ENCODE data around the gene RLN3. TPM values are rescaled to one million over a fixed set of nuclear protein-coding genes. Genes with fewer than 3 reads are reported as not detected.

Gene RLN3
- total and polyA plus RNA-seq, 4 experiments from 2014 or later, result 0.41 TPM; not detected in 3

- POLR2A ChIA-PET (ENCODE audit: partially characterized antibody), result interaction anchor here (0.6 to 3.3 kb wide), 4 partner anchors 9 to 174 kb away, joined by 4 to 10 read pairs (median 5); partner anchors contain the start of genes IL27RA and RFX1
- H3K4me1 Mint-ChIP-seq, result peaks cover 9 to 28% (median 17%) of the 10 kb centered on the region in 4 donors
- H3K36me3 ChIP-seq (ENCODE audit: insufficient read depth, low read length), result peaks cover 15% of the 10 kb centered on the region
Measured at GRCh38 chr19:14056069-14056666, 28.2 kb downstream of the RLN3 start.

GRCh38 chr19:14056741-14057356 is 28.9 kb downstream of the RLN3 start:
- ChIA-PET CTCF (ENCODE audit: partially characterized antibody) (interaction anchor here (1.0 to 2.7 kb wide), 8 partner anchors 11 to 195 kb away, joined by 3 to 10 read pairs (median 4); partner anchors contain the start of genes IL27RA and MISP3), POLR2A (ENCODE audit: partially characterized antibody) (interaction anchor here (0.8 to 3.3 kb wide), 10 partner anchors 8 to 175 kb away, joined by 3 to 10 read pairs (median 6); partner anchors contain the start of genes DCAF15, IL27RA, MISP3 and RFX1)
- Mint-ChIP-seq H3K27me3 (peaks cover 13 to 22% of the 10 kb centered on the region in 2 donors), H3K4me3 (peak overlapping the region in 7 of 8 donors; percentile 54 to 79 (median 59)), H3K9me3 (peaks cover 0 to 10% (median 0%) of the 10 kb centered on the region in 8 donors), H3K27ac (no peak overlapping the region), H3K36me3 (peaks cover 16% of the 10 kb centered on the region in 2 donors), H3K4me1 (peaks cover 9 to 28% (median 17%) of the 10 kb centered on the region in 4 donors)
- peaks cover 17% of the 10 kb centered on the region for H3K27me3 ChIP-seq (ENCODE audit: insufficient read depth, low read length)
- peaks cover 18% of the 10 kb centered on the region for H3K4me1 ChIP-seq (ENCODE audit: insufficient read depth, low read length)
- intact Hi-C loops (cut with micrococcal nuclease), result no loop called here
- H3K9me3 ChIP-seq (ENCODE audit: control insufficient read depth in 1 of 2, low read length in 2 of 2), result no peaks in the 10 kb centered on the region
- H3K4me3 ChIP-seq (ENCODE audit: low read length in 2 of 2), result no peak overlapping the region
- peaks cover 10% of the 10 kb centered on the region for H3K36me3 ChIP-seq (ENCODE audit: insufficient read depth, low read length)
- no peak for DNase-seq
- H3K27ac ChIP-seq (ENCODE audit: low read depth, low read length), result no peak overlapping the region

More at GRCh38 chr19:14056069-14056666, 28.2 kb downstream of the RLN3 start:
- CTCF ChIA-PET (ENCODE audit: partially characterized antibody), result interaction anchor here (1.5 to 2.0 kb wide), 4 partner anchors 17 to 194 kb away, joined by 4 to 7 read pairs (median 6); partner anchors contain the start of gene IL27RA
- intact Hi-C loops (cut with micrococcal nuclease), result no loop called here
- H3K4me3 ChIP-seq (ENCODE audit: low read length in 2 of 2), result no peak overlapping the region
- peaks cover 18% of the 10 kb centered on the region for H3K4me1 ChIP-seq (ENCODE audit: insufficient read depth, low read length)
- H3K27ac ChIP-seq (ENCODE audit: low read depth, low read length), result no peak overlapping the region
- no peaks in the 10 kb centered on the region for H3K9me3 ChIP-seq (ENCODE audit: control insufficient read depth in 1 of 2, low read length in 2 of 2)
- Mint-ChIP-seq H3K4me3 (peak overlapping the region in 3 of 8 donors; percentile 15 to 67 (median 26)), H3K27me3 (peaks cover 11 to 22% of the 10 kb centered on the region in 2 donors), H3K9me3 (peaks cover 0 to 9% (median 0%) of the 10 kb centered on the region in 8 donors), H3K36me3 (peaks cover 20 to 22% of the 10 kb centered on the region in 2 donors), H3K27ac (peak overlapping the region in 1 of 7 donors; percentile 48)
- no peak for DNase-seq
- H3K27me3 ChIP-seq (ENCODE audit: insufficient read depth, low read length), result peaks cover 17% of the 10 kb centered on the region

DNA sequence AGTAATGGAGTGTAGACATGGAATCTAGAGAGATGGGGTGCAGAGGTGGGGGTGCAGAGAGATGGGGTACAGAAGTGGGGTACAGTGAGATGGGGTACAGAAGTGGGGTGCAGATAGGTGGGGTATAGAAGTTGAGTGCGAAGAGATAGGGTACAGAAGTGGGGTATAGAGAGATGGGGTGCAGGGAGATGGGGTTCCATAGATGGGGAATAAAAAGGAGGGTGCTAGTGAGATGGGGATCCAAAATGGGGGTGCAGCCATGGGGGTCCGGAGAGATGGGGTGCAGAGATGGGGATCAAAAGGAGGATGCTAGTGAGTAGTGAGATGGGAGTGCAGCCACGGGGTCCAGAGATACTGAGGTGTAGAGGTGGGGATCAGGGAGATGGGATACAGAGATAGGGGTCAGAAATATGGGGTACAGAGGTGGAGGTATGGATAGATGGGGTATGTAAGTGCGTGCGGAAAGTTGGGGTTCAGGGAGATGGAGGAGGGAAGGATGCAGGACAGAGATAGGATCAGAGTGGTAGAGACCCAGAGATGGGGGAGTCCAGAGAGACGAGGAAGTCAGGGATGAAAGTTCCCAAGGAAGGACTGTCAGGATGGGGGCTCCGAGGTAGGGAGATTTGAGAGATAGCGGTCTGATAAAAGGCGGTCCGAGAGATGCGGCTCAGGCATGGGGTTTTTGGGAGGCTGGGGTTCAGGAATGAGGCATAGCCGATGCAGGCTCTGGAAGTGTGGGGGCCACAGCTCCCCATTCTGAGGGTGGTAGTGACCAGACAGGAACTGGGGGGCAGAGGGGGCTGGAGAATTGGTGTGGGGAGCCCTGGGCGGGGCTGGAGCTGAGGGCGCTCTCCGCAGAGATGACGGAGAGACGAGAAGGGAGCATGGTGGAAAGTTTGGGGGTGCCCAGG is 30.5 kb downstream of the RLN3 start:
- ChIA-PET POLR2A (ENCODE audit: partially characterized antibody) (interaction anchor here (1.0 to 3.3 kb wide), 9 partner anchors 10 to 207 kb away, joined by 3 to 10 read pairs (median 5); partner anchors contain the start of genes DCAF15, IL27RA, PRKACA and RFX1), CTCF (ENCODE audit: partially characterized antibody) (interaction anchor here (0.8 to 4.7 kb wide), 28 partner anchors 9 to 289 kb away, joined by 3 to 65 read pairs (median 5); partner anchors contain the start of genes ASF1B, CC2D1A, IL27RA and MISP3)
- Mint-ChIP-seq H3K27me3 (peaks cover 13 to 22% of the 10 kb centered on the region in 2 donors), H3K4me3 (peak overlapping the region; percentile 61 to 84 (median 78)), H3K9me3 (peaks cover 0 to 4% (median 0%) of the 10 kb centered on the region in 8 donors), H3K36me3 (peaks cover 6 to 7% of the 10 kb centered on the region in 2 donors), H3K27ac (peak overlapping the region in 2 of 7 donors; percentile 17 to 40), H3K4me1 (peaks cover 9 to 28% (median 17%) of the 10 kb centered on the region in 4 donors)
- intact Hi-C loops (cut with micrococcal nuclease), result loop anchor here (2.0 kb wide), 1 partner anchor 14 kb away; the partner anchor contains the start of gene MISP3
- Histone ChIP-seq H3K27ac (ENCODE audit: low read depth, low read length) (no peak overlapping the region), H3K36me3 (ENCODE audit: insufficient read depth, low read length) (no peaks in the 10 kb centered on the region), H3K9me3 (ENCODE audit: control insufficient read depth in 1 of 2, low read length in 2 of 2) (no peaks in the 10 kb centered on the region), H3K27me3 (ENCODE audit: insufficient read depth, low read length) (peaks cover 17% of the 10 kb centered on the region), H3K4me1 (ENCODE audit: insufficient read depth, low read length) (peaks cover 18% of the 10 kb centered on the region), H3K4me3 (ENCODE audit: low read length in 2 of 2) (no peak overlapping the region)
- DNase-seq, result no peak

GRCh38 chr19:14059093-14059480 is 31.1 kb downstream of the RLN3 start:
- H3K9me3 ChIP-seq (ENCODE audit: control insufficient read depth in 1 of 2, low read length in 2 of 2), result no peaks in the 10 kb centered on the region
- peak in 4 of 5 donors; percentile 20 to 43 (median 42) for DNase-seq
- ChIA-PET POLR2A (ENCODE audit: partially characterized antibody) (interaction anchor here (1.0 to 3.3 kb wide), 7 partner anchors 13 to 208 kb away, joined by 3 to 10 read pairs (median 4); partner anchors contain the start of genes IL27RA, PRKACA and RFX1), CTCF (ENCODE audit: partially characterized antibody) (interaction anchor here (0.7 to 4.7 kb wide), 28 partner anchors 9 to 310 kb away, joined by 3 to 65 read pairs (median 5); partner anchors contain the start of genes ASF1B, CC2D1A, MISP3 and PODNL1)
- peak overlapping the region in 7 of 8 donors; percentile 42 to 84 (median 61) for H3K4me3 Mint-ChIP-seq
- H3K36me3 Mint-ChIP-seq, result peaks cover 2 to 4% of the 10 kb centered on the region in 2 donors
- H3K4me3 ChIP-seq (ENCODE audit: low read length in 2 of 2), result no peak overlapping the region
- peaks cover 13 to 22% of the 10 kb centered on the region in 2 donors for H3K27me3 Mint-ChIP-seq
- H3K36me3 ChIP-seq (ENCODE audit: insufficient read depth, low read length), result no peaks in the 10 kb centered on the region
- peak overlapping the region in 1 of 7 donors; percentile 40 for H3K27ac Mint-ChIP-seq
- H3K4me1 Mint-ChIP-seq, result peaks cover 9 to 28% (median 16%) of the 10 kb centered on the region in 4 donors
- H3K27ac ChIP-seq (ENCODE audit: low read depth, low read length), result no peak overlapping the region
- H3K27me3 ChIP-seq (ENCODE audit: insufficient read depth, low read length), result peaks cover 17% of the 10 kb centered on the region
- H3K9me3 Mint-ChIP-seq, result peaks cover 0 to 4% (median 0%) of the 10 kb centered on the region in 8 donors
- intact Hi-C loops (cut with micrococcal nuclease), result loop anchor here (2.0 kb wide), 1 partner anchor 14 kb away; the partner anchor contains the start of gene MISP3
- H3K4me1 ChIP-seq (ENCODE audit: insufficient read depth, low read length), result peaks cover 18% of the 10 kb centered on the region

- Histone ChIP-seq H3K27me3 (ENCODE audit: insufficient read depth, low read length) (peaks cover 17% of the 10 kb centered on the region), H3K9me3 (ENCODE audit: control insufficient read depth in 1 of 2, low read length in 2 of 2) (no peaks in the 10 kb centered on the region), H3K36me3 (ENCODE audit: insufficient read depth, low read length) (no peaks in the 10 kb centered on the region), H3K4me3 (ENCODE audit: low read length in 2 of 2) (no peak overlapping the region), H3K27ac (ENCODE audit: low read depth, low read length) (no peak overlapping the region), H3K4me1 (ENCODE audit: insufficient read depth, low read length) (peaks cover 18% of the 10 kb centered on the region)
- Mint-ChIP-seq H3K36me3 (peaks cover 0 to 3% of the 10 kb centered on the region in 2 donors), H3K4me3 (peak overlapping the region in 1 of 8 donors; percentile 70), H3K27ac (no peak overlapping the region), H3K9me3 (peaks cover 0 to 3% (median 0%) of the 10 kb centered on the region in 8 donors), H3K4me1 (peaks cover 9 to 28% (median 15%) of the 10 kb centered on the region in 4 donors), H3K27me3 (peaks cover 13 to 22% of the 10 kb centered on the region in 2 donors)
- no peak for DNase-seq
- CTCF ChIA-PET (ENCODE audit: partially characterized antibody), result interaction anchor here (0.7 to 4.7 kb wide), 29 partner anchors 10 to 311 kb away, joined by 3 to 65 read pairs (median 5); partner anchors contain the start of genes ASF1B, IL27RA, MISP3 and NANOS3
- intact Hi-C loops (cut with micrococcal nuclease), result loop anchor here (2.0 kb wide), 1 partner anchor 13 kb away; the partner anchor contains the start of gene MISP3
- POLR2A ChIA-PET (ENCODE audit: partially characterized antibody), result interaction anchor here (0.6 to 3.3 kb wide), 10 partner anchors 14 to 208 kb away, joined by 3 to 10 read pairs (median 4); partner anchors contain the start of genes IL27RA, PRKACA and RFX1
Measured at GRCh38 chr19:14059652-14060155, 31.8 kb downstream of the RLN3 start.

Measured in CD4-positive, alpha-beta memory T cell (primary cell).